ENCODE results near the gene ZCCHC24. TPM values are rescaled to one million over a fixed set of nuclear protein-coding genes. Genes with fewer than 3 reads are reported as not detected.

Gene ZCCHC24
- under 1 TPM; 0.52 to 0.73 TPM for total RNA-seq

GRCh38 chr10:79445161-79445976, at the start of gene ZCCHC24:
ZCCHC24 (minus strand) TSS chr10:79445624; CDS start chr10:79445440, 184 bp downstream.
- DNase-seq = peak; percentile 94
- peak within 1 kb of the TSS; percentile 79 for H3K4me3 Mint-ChIP-seq
- no peaks in the 10 kb centered on the region for H3K9me3 Mint-ChIP-seq
- ChIA-PET CTCF (interaction anchor here (0.7 to 1.8 kb wide), 3 partner anchors 11 to 98 kb away, joined by 3 to 4 read pairs (median 3); no protein-coding TSS in a partner anchor), POLR2A (no interaction called here)
- H3K27me3 Mint-ChIP-seq = peaks cover 29% of the 10 kb centered on the region
- H3K4me1 Mint-ChIP-seq = peaks cover 24% of the 10 kb centered on the region
- H3K36me3 Mint-ChIP-seq (ENCODE audit: low read depth) = no peaks in the 10 kb centered on the region
- peak within 1 kb of the TSS; percentile 51 for H3K27ac Mint-ChIP-seq

- DNase-seq = no peak
- ChIA-PET CTCF (no interaction called here), POLR2A (no interaction called here)
- Mint-ChIP-seq H3K4me3 (no peak overlapping the region), H3K4me1 (no peaks in the 10 kb centered on the region), H3K27ac (no peak overlapping the region), H3K36me3 (ENCODE audit: low read depth) (no peaks in the 10 kb centered on the region), H3K9me3 (no peaks in the 10 kb centered on the region), H3K27me3 (peaks cover 23% of the 10 kb centered on the region)
These were observed 48.4 kb upstream of the ZCCHC24 start for GRCh38 chr10:79493806-79494205.

DNA sequence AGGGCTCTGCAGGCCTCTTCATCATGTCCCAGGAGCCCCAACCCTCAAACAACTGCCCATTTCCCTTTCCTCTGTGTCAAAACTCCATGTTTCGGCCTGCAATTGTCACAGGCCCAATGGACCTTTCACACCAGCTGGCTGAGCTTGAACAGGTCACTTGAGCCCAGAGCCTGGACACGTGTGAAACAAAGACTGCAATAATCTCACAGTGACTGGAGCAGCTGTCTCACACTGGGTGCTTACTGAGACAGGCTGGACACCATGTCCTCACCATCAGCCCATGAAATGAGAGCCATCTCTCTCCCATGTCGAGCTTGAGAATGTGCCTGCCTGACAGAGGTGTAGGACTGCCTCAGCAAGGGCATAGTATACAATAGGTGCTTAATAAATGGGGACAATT, 47.4 kb upstream of the ZCCHC24 start:
- Mint-ChIP-seq H3K36me3 (ENCODE audit: low read depth) (no peaks in the 10 kb centered on the region), H3K27me3 (peaks cover 23% of the 10 kb centered on the region), H3K27ac (no peak overlapping the region), H3K4me3 (no peak overlapping the region), H3K9me3 (no peaks in the 10 kb centered on the region), H3K4me1 (no peaks in the 10 kb centered on the region)
- DNase-seq = no peak
- ChIA-PET CTCF (interaction anchor here (1.1 kb wide), 1 partner anchor 11 kb away, joined by 3 read pairs; no protein-coding TSS in a partner anchor), POLR2A (no interaction called here)

DNA sequence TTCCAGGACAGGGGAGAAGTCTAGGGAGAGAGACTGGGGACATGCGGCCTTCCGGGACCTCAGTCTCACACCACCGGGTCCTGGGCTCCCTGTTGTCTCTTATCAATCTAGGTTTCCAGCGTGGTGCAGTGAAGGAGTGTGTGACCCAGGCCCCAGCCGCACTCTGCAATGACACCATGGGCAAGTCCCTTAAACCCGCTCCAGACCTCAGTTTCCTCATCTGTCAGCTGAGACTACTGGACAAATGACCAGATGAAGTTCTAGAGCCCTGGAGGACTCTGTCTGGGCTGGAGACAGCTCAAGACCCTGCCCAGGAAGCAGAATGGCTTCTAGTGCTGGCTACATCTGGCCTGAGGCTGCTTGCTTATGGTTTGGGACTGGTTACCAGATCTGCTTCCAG, 46.8 kb upstream of the ZCCHC24 start:
- Mint-ChIP-seq H3K9me3 (no peaks in the 10 kb centered on the region), H3K4me3 (no peak overlapping the region), H3K36me3 (ENCODE audit: low read depth) (no peaks in the 10 kb centered on the region), H3K27ac (no peak overlapping the region), H3K4me1 (no peaks in the 10 kb centered on the region), H3K27me3 (peaks cover 21% of the 10 kb centered on the region)
- no peak for DNase-seq
- CTCF ChIA-PET = interaction anchor here (1.1 kb wide), 1 partner anchor 10 kb away, joined by 3 read pairs; no protein-coding TSS in a partner anchor
- POLR2A ChIA-PET = no interaction called here

DNA sequence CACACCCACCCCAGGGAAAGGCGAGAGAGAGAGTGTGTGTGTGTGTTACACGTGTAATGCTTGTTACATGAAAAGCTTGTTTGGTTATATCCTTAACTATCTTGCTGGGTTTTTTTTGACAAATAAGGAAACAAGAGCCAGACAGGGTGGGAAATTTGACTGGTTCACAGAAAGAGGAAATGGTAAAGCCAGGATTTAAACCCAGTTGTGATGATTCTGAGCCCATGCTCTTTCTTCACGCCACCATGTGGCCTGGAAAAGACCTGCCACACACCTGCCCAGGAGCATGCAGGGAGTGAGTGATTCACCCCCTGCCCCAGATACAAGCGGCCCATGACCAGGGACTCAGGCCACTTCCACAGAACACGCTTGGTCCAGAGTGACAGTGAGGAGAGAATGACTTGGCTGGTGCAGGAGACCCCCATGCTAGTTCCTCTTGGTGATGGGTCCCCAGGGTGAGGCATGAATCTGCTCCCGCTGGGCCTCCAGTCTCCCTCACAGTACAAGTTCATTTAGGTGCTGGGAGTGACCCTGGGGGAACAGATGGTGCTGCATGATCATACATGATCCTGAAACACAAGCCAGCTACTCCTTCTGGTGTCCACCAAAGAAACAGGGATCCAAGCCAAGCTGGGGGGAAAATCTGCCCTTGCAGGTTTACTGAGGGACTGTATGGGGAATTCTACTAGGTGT, 45.9 kb upstream of the ZCCHC24 start:
- Mint-ChIP-seq H3K9me3 (no peaks in the 10 kb centered on the region), H3K27ac (no peak overlapping the region), H3K36me3 (ENCODE audit: low read depth) (no peaks in the 10 kb centered on the region), H3K4me1 (no peaks in the 10 kb centered on the region), H3K4me3 (no peak overlapping the region), H3K27me3 (peaks cover 15% of the 10 kb centered on the region)
- ChIA-PET CTCF (interaction anchor here (0.9 kb wide), 1 partner anchor 117 kb away, joined by 6 read pairs; no protein-coding TSS in a partner anchor), POLR2A (no interaction called here)
- DNase-seq = no peak

DNA sequence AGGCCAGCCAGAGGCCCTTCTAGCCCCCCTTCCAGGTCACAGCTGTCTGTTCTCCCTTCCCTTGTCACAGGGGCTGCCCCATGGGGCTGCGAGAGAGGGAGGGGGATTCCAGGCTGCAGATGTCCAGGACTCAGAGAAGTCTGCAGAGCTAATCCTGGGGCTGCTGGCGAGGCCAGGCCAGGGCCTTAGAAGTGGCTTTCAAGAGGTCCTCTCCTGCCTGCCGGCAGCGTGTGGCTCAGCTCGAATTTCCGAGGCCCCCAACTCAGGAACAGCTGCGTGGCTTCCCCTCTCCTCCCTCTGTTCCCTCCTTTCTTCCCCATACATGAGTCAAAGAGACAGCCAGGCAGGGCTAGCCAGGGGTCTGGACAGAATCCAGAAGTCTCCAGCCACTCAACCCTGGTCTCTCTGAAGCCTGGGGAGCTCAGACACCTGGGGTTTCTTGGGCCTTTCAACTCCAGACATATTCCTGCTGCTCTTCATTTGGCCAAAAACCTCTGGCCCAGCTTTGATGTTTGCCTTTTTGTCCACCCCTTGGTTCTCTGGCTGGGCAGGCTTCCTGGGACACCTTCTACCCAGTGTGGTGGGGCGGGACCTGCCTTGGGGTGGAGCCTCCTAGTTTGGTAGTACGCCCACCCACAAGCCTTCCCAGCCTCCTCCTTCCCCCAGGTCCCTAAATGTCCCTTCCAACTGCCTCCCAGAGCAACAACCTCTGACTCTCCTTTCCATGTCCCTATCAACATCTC, 45.1 kb upstream of the ZCCHC24 start:
- POLR2A ChIA-PET = no interaction called here
- H3K36me3 Mint-ChIP-seq (ENCODE audit: low read depth) = no peaks in the 10 kb centered on the region

DNA sequence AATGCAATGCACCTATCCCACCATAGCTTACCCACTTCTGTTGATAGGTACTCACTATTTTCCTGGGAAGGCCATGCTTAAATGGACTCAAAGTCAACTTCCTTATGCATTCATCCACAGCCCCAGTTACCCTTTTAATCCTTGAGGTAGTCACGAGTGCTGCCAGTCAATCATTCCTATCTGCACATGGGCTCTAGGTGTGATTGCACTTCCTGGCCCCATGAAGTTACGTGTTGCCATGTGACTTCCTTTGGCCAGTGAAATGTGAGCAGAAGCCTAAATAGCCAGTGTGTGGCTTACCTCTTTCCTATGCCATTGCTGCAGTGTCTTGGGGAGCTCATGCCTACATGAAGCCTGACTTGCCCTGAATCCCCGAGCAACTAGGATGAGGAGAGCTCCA, 43.4 kb upstream of the ZCCHC24 start:
- Mint-ChIP-seq H3K9me3 (no peaks in the 10 kb centered on the region), H3K36me3 (ENCODE audit: low read depth) (no peaks in the 10 kb centered on the region), H3K4me3 (no peak overlapping the region), H3K27me3 (peaks cover 2% of the 10 kb centered on the region), H3K27ac (no peak overlapping the region), H3K4me1 (no peaks in the 10 kb centered on the region)
- ChIA-PET CTCF (interaction anchor here (1.9 kb wide), 1 partner anchor 12 kb away, joined by 7 read pairs; no protein-coding TSS in a partner anchor), POLR2A (no interaction called here)
- DNase-seq = no peak

More for the DNA sequence above, 45.1 kb upstream of the ZCCHC24 start:
- no peak overlapping the region for H3K27ac Mint-ChIP-seq
- CTCF ChIA-PET = interaction anchor here (0.9 kb wide), 1 partner anchor 116 kb away, joined by 6 read pairs; no protein-coding TSS in a partner anchor
- no peak for DNase-seq
- no peaks in the 10 kb centered on the region for H3K9me3 Mint-ChIP-seq
- no peaks in the 10 kb centered on the region for H3K4me1 Mint-ChIP-seq
- no peak overlapping the region for H3K4me3 Mint-ChIP-seq
- H3K27me3 Mint-ChIP-seq = peaks cover 13% of the 10 kb centered on the region

DNA sequence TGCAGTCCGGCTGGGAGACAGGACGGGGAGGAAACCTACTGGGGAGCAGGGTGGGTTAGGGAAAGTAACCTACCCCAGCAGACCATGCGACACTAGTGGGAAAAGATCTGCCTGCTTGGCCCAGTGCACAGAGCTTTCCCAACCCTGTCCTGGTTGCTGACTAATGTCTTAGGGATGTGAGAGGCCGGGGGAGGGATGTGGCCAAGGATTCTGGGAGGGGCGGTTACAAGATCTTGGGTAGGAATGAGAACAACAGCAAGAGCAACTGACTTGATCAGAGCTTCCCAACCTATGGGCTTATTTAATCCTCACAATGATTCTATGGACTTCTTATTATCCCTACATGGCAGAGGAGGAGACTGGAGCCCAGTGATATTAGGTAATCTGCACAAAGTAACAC, 42.9 kb upstream of the ZCCHC24 start:
- CTCF ChIA-PET = interaction anchor here (1.6 to 1.9 kb wide), 2 partner anchors 9 to 11 kb away, joined by 5 to 7 read pairs; no protein-coding TSS in a partner anchor
- DNase-seq = no peak
- H3K27me3 Mint-ChIP-seq = peaks cover 2% of the 10 kb centered on the region
- H3K4me1 Mint-ChIP-seq = no peaks in the 10 kb centered on the region
- H3K36me3 Mint-ChIP-seq (ENCODE audit: low read depth) = no peaks in the 10 kb centered on the region
- H3K4me3 Mint-ChIP-seq = no peak overlapping the region
- no peak overlapping the region for H3K27ac Mint-ChIP-seq
- no peaks in the 10 kb centered on the region for H3K9me3 Mint-ChIP-seq
- POLR2A ChIA-PET = no interaction called here

- ChIA-PET CTCF (interaction anchor here (1.6 to 1.9 kb wide), 2 partner anchors 10 kb away, joined by 5 to 7 read pairs; no protein-coding TSS in a partner anchor), POLR2A (no interaction called here)
- peaks cover 2% of the 10 kb centered on the region for H3K27me3 Mint-ChIP-seq
- H3K27ac Mint-ChIP-seq = no peak overlapping the region
- H3K4me1 Mint-ChIP-seq = no peaks in the 10 kb centered on the region
- no peaks in the 10 kb centered on the region for H3K36me3 Mint-ChIP-seq (ENCODE audit: low read depth)
- no peaks in the 10 kb centered on the region for H3K9me3 Mint-ChIP-seq
- DNase-seq = peak; percentile 20
- H3K4me3 Mint-ChIP-seq = no peak overlapping the region
These were observed 42.1 kb upstream of the ZCCHC24 start for GRCh38 chr10:79487296-79488194.

DNA sequence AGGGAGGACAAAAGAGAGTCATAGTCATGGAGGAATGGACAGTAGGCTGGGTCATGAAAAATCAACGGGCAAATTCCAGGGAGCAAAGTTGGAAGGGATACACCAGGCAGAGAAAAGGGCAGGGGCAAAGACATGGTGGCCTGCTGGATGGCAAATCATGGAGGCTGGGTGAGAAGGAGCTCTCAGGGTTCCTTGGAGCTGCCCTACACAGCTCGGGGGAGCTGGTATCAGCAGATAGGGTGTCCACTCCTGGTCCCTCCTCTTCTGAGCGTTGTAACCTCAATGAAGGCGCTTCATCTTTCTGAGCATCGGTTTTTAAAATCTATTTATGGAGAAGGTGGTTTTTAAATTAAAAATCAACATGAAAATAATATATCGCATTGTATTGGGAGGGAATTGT, 39.1 kb upstream of the ZCCHC24 start:
- Mint-ChIP-seq H3K27me3 (peaks cover 18% of the 10 kb centered on the region), H3K4me3 (no peak overlapping the region), H3K9me3 (no peaks in the 10 kb centered on the region), H3K27ac (no peak overlapping the region), H3K4me1 (no peaks in the 10 kb centered on the region), H3K36me3 (ENCODE audit: low read depth) (no peaks in the 10 kb centered on the region)
- ChIA-PET CTCF (no interaction called here), POLR2A (no interaction called here)
- DNase-seq = no peak

DNA sequence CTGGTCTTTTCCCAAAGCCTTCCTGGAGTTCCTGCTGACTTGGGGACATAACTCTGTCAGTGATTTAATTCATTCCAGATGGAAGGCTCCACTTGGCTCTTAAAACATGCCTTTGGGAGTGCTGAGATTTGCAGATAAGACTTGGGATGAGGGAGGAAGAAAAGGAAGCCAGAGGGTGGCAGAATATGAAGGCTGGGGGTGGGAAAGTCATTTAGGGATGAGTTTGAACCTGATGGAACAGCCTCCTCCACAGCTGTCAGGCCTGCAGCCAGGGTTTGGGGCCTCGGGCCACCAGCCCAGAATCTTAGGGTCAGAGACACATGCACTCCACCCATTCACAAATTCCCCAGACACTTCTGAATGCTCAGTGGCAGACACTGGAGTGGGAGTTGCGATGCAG, 38.5 kb upstream of the ZCCHC24 start:
- POLR2A ChIA-PET = no interaction called here
- no peak for DNase-seq
- Mint-ChIP-seq H3K27ac (no peak overlapping the region), H3K4me3 (no peak overlapping the region), H3K36me3 (ENCODE audit: low read depth) (no peaks in the 10 kb centered on the region), H3K27me3 (peaks cover 22% of the 10 kb centered on the region), H3K9me3 (no peaks in the 10 kb centered on the region), H3K4me1 (no peaks in the 10 kb centered on the region)
- CTCF ChIA-PET = no interaction called here

- H3K27me3 Mint-ChIP-seq = peaks cover 21% of the 10 kb centered on the region
- ChIA-PET CTCF (interaction anchor here (0.8 kb wide), 1 partner anchor 109 kb away, joined by 4 read pairs; no protein-coding TSS in a partner anchor), POLR2A (no interaction called here)
- H3K36me3 Mint-ChIP-seq (ENCODE audit: low read depth) = no peaks in the 10 kb centered on the region
- no peak overlapping the region for H3K27ac Mint-ChIP-seq
- H3K4me3 Mint-ChIP-seq = no peak overlapping the region
- no peaks in the 10 kb centered on the region for H3K4me1 Mint-ChIP-seq
- no peaks in the 10 kb centered on the region for H3K9me3 Mint-ChIP-seq
- no peak for DNase-seq
These were observed 37.9 kb upstream of the ZCCHC24 start for GRCh38 chr10:79483299-79483698.

Data from activated CD4-positive, alpha-beta T cell treated with anti-CD3 and anti-CD28 coated beads, Interleukin-2, amount 10 ng/mL, durations not matched to agents 7 days and 5 days (primary cell).